Measurements from ENCODE around the gene FEN1. TPM values are rescaled to one million over a fixed set of nuclear protein-coding genes. Genes with fewer than 3 reads are reported as not detected.

FEN1 gene
- total RNA-seq, 4 donors from 2014 or later = 5.0 to 10.2 (median 7.5) TPM

DNA sequence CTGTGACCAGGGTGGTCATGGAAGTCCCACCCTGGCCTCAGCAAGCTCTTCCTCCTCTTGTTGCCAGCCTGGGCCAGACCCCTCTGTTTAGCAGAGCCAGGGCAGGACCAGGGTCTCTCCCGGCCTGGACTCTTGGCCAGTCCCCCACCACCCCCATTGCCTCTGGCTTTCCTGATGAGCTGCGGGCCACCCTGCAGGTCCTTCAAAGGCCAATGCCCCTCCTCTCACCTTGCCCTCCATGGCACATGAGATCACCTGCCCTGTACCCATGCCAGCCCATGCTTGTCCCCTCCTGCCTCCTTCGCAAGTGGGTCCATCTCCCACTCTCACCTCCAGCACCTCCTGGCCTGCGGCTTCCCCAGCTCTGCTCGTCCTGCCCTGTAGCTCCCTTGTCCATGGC lies 45.8 kb downstream of the FEN1 start:
- Histone ChIP-seq H3K27me3 (no peaks in the 10 kb centered on the region), H3K27ac (replicated peaks in 1 of 4) (no peak overlapping the region), H3K36me3 (peaks cover 0 to 59% (median 24%) of the 10 kb centered on the region in 4 donors), H3K4me3 (no peak overlapping the region), H3K4me1 (peaks cover 13 to 25% (median 19%) of the 10 kb centered on the region in 4 donors), H3K9me3 (no peaks in the 10 kb centered on the region)
- TF ChIP-seq EP300 (IDR thresholded peaks at IDR 0.05) (no peak), POLR2AphosphoS5 (IDR thresholded peaks at IDR 0.05) (no peak), POLR2A (IDR thresholded peaks at IDR 0.05; ENCODE audit: low read depth) (no peak)
- TF ChIP-seq, protein P1, sequence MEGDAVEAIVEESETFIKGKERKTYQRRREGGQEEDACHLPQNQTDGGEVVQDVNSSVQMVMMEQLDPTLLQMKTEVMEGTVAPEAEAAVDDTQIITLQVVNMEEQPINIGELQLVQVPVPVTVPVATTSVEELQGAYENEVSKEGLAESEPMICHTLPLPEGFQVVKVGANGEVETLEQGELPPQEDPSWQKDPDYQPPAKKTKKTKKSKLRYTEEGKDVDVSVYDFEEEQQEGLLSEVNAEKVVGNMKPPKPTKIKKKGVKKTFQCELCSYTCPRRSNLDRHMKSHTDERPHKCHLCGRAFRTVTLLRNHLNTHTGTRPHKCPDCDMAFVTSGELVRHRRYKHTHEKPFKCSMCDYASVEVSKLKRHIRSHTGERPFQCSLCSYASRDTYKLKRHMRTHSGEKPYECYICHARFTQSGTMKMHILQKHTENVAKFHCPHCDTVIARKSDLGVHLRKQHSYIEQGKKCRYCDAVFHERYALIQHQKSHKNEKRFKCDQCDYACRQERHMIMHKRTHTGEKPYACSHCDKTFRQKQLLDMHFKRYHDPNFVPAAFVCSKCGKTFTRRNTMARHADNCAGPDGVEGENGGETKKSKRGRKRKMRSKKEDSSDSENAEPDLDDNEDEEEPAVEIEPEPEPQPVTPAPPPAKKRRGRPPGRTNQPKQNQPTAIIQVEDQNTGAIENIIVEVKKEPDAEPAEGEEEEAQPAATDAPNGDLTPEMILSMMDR (IDR thresholded peaks at IDR 0.05) = no peak
- WGBS = 96% methylated on average over 5 of the region's 5 CpGs
- no peak for DNase-seq (ENCODE audit: extremely low spot score)
- intact Hi-C loops (cut with DNase I) = no loop called here

DNA sequence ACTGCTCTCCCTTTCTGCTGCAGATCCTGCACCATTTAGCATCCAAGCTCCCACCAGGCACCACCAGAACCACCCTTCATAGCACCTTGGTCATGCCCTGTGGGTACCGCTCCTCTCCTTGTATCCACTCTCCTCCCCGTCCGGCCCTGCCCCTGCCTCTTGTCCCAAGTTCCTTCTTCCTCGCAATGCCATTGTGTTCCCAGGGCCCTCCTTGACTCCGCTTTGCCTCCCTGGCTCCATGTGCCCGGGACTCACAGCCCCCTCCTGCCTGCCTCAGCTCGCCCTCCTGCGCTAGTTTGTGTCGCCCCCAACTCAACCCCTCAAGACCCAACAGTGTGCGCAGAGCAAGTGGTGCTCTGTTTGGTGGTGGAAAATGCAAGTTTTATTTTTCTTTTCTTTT lies 46.2 kb downstream of the FEN1 start:
- peaks cover 0 to 63% (median 25%) of the 10 kb centered on the region in 4 donors for H3K36me3 ChIP-seq
- intact Hi-C loops (cut with DNase I) = no loop called here
- H3K4me1 ChIP-seq = peaks cover 13 to 21% (median 18%) of the 10 kb centered on the region in 4 donors
- 86% methylated on average over 10 of the region's 10 CpGs for WGBS
- TF ChIP-seq, protein P1 (IDR thresholded peaks at IDR 0.05) = no peak
- no peak for TF ChIP-seq POLR2AphosphoS5 (IDR thresholded peaks at IDR 0.05)
- TF ChIP-seq EP300 (IDR thresholded peaks at IDR 0.05) = no peak
- no peak for TF ChIP-seq POLR2A (IDR thresholded peaks at IDR 0.05; ENCODE audit: low read depth)
- no peak overlapping the region for H3K27ac ChIP-seq (replicated peaks in 1 of 4)
- H3K27me3 ChIP-seq = no peaks in the 10 kb centered on the region
- H3K4me3 ChIP-seq = no peak overlapping the region
- no peak for DNase-seq (ENCODE audit: extremely low spot score)
- H3K9me3 ChIP-seq = no peaks in the 10 kb centered on the region

DNA sequence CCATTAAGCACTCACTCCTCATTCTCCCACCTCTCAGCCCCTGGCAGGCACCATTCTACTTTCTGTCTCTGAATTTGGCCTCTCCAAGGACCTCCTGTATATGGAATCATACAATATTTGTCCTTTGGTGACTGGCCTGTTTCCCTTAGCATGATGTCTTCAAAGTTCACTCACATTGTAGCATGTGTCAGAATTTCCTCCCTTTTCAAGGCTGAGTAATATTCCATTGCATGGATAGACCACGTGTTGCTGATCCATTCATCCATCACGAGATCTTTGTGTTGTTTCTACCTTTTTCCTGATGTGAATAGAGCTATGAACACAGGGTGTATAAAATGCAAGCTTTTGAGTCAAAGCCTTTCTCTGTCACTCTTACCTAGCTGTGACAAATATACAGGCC lies 47.0 kb downstream of the FEN1 start:
- Histone ChIP-seq H3K4me1 (peaks cover 5 to 13% (median 12%) of the 10 kb centered on the region in 4 donors), H3K4me3 (no peak overlapping the region), H3K27me3 (no peaks in the 10 kb centered on the region), H3K36me3 (peaks cover 0 to 71% (median 25%) of the 10 kb centered on the region in 4 donors), H3K27ac (replicated peaks in 1 of 4) (no peak overlapping the region), H3K9me3 (no peaks in the 10 kb centered on the region)
- TF ChIP-seq, protein P1 (IDR thresholded peaks at IDR 0.05) = no peak
- TF ChIP-seq POLR2AphosphoS5 (IDR thresholded peaks at IDR 0.05) = no peak
- TF ChIP-seq EP300 (IDR thresholded peaks at IDR 0.05) = no peak
- TF ChIP-seq POLR2A (IDR thresholded peaks at IDR 0.05; ENCODE audit: low read depth) = no peak
- DNase-seq (ENCODE audit: extremely low spot score) = no peak
- intact Hi-C loops (cut with DNase I) = no loop called here
- 100% methylated on average over 2 of the region's 2 CpGs for WGBS

DNA sequence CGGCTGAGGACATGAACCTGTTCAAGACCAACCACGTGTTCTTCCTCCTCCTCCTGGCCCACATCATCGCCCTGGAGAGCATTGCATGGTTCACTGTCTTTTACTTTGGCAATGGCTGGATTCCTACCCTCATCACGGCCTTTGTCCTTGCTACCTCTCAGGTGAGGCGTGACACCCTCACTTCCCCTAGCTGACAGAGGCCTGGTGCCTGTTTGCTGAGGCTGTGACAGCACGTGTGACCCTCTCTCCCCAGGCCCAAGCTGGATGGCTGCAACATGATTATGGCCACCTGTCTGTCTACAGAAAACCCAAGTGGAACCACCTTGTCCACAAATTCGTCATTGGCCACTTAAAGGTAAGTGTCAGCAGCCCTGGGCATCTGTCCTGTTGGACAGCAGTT lies 47.7 kb downstream of the FEN1 start:
- WGBS = 97% methylated on average over 7 of the region's 7 CpGs
- H3K4me3 ChIP-seq = no peak overlapping the region
- peaks cover 0 to 78% (median 25%) of the 10 kb centered on the region in 4 donors for H3K36me3 ChIP-seq
- H3K4me1 ChIP-seq = peaks cover 0 to 6% (median 6%) of the 10 kb centered on the region in 4 donors
- TF ChIP-seq POLR2AphosphoS5 (IDR thresholded peaks at IDR 0.05) (no peak), POLR2A (IDR thresholded peaks at IDR 0.05; ENCODE audit: low read depth) (no peak), EP300 (IDR thresholded peaks at IDR 0.05) (no peak)
- TF ChIP-seq, protein P1 (IDR thresholded peaks at IDR 0.05) = no peak
- intact Hi-C loops (cut with DNase I) = no loop called here
- H3K27me3 ChIP-seq = no peaks in the 10 kb centered on the region
- H3K9me3 ChIP-seq = no peaks in the 10 kb centered on the region
- H3K27ac ChIP-seq (replicated peaks in 1 of 4) = no peak overlapping the region
- no peak for DNase-seq (ENCODE audit: extremely low spot score)

Data from esophagus muscularis mucosa (tissue), 4 donors.